Pancreas (tissue), 10 donors: ENCODE data around the gene SH2D2A. TPM values are rescaled to one million over a fixed set of nuclear protein-coding genes. Genes with fewer than 3 reads are reported as not detected.

Source experiments
- ATAC-seq, 4 donors: fragments of 200-7000 bp; cut with Tn5 transposase; one replicate each; pipeline versions ENCODE4 v1.8.0 to v1.9.1; 2020; ENCODE audit warnings: mild to moderate bottlenecking in 4 of 4, moderate library complexity in 4 of 4
- DNase-seq, 6 donors: peaks; one replicate each; pipeline ENCODE4 v3.0.0-alpha.2; 2020
- FAIRE-seq: peaks from 2 replicates; lab custom pipeline; 2012; peaks lifted over from hg19 to GRCh38; lab: Jason Lieb, UNC
- H3K27ac ChIP-seq, 4 donors: fragments of 200-600 bp; sonication (generic); 1 replicate in 3 of 4; 2 replicates in 1 of 4; pipeline versions ENCODE4 v1.5.0 to v1.8.0; 2020
- H3K27me3 ChIP-seq, 4 donors: fragments of 200-600 bp; one replicate each; pipeline ENCODE4 v1.8.0; 2021
- H3K36me3 ChIP-seq, 3 donors: fragments of 200-600 bp; sonication (generic) in 1 of 3; one replicate each; pipeline versions ENCODE4 v1.5.0 to v1.8.0; 2020 to 2021
- H3K4me1 ChIP-seq, 3 donors: fragments of 200-600 bp; one replicate each; pipeline ENCODE4 v1.8.0; 2021
- H3K4me3 ChIP-seq, 4 donors: fragments of 200-600 bp; sonication (generic) in 2 of 4; one replicate each; pipeline versions ENCODE4 v1.5.0 to v1.8.0; 2020 to 2021
- H3K9me3 ChIP-seq, 4 donors: fragments of 200-600 bp; one replicate each; pipeline ENCODE4 v1.8.0; 2021
- WGBS, 2 donors: extraction: QIAGEN DNeasy Blood & Tissue Kit; methylation state at CpG; one replicate each; pipeline ENCODE4 v1.1.7; 2013; 5-methylcytosine and 5-hydroxymethylcytosine counted together
- intact Hi-C, 3 donors: fragments of 100-400 bp; cut with DNase I; formaldehyde crosslinking; loops; one replicate each; pipeline versions ENCODE4 v1.11.1 to v1.14.2; 2022
- polyA plus RNA-seq, 2 donors: library from polyadenylated mRNA; stranded (reverse); fragments of 200-250 nt; gene quantifications; one replicate each; pipeline ENCODE4 v1.2.3, GENCODE V29; 2013
- total RNA-seq, 6 donors: library from RNA; stranded (reverse); fragmentation: NEBNext Ultra II Directional in 4 of 6; extraction: Animal tissue kit (Norgen Biotek cat#: 25700) in 4 of 6; gene quantifications; one replicate each; pipeline versions ENCODE4 v1.2.1 to v1.2.4, GENCODE V29; 2021 to 2023
- TF ChIP-seq, protein P1 (sequence below), 4 donors: fragments of 200-600 bp; sonication (generic) in 3 of 4; IDR thresholded peaks; one replicate each; pipeline versions ENCODE4 v1.5.0 to v1.8.0; 2021; ENCODE audit warnings: antibody characterized with exemption in 4 of 4
- donor health status: healthy with polysubstance abuse.
- donor health status: DM: no; HTN: no; CAD: no; lungs with moderate emphysema.
- donor health status: DM: no; HTN: no; CAD: no.
- donor health status: control.
- donor health status: control.
- donor health status: Bipolar disorder and iron deficiency.
- donor health status: DM: yes; HTN: yes; CAD: no.
- donor health status: DM: no; HTN: no; CAD: no.
- donor health status: DM: no; HTN: no; CAD: no.
- donor health status: DM: yes; HTN: yes; CAD: no.

The SH2D2A gene
- total and polyA plus RNA-seq, 8 donors, result 0.16 to 1.5 (median 0.71) TPM

DNA sequence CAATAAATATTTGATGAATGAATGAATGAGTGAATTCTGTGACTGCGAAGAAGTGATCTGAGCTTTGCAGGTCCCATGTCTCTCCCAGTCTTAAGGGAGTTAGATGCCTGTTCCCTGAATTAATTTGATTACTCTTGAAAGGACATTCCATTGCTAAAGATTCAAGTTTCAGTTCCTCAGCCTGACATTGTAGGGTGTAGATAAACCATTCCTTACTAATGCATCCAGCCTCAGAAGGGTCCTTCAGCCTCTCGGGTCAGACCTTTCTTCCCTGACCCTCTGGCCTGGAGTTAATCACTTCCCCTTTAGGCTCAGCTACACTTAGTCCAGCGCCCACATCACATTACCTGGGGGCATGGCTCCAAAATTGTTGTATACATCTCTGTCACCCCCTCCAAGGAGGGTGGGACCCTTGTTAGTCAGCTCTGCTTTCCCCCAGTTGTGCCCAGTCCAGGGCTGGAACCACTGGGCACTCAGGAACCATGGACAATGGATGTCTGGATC, 39.7 kb upstream of the SH2D2A start:
- intact Hi-C loops, result no loop called here
- Histone ChIP-seq H3K27ac (no peak overlapping the region), H3K9me3 (no peaks in the 10 kb centered on the region), H3K4me3 (no peak overlapping the region), H3K4me1 (peaks cover 8 to 32% (median 16%) of the 10 kb centered on the region in 3 donors), H3K36me3 (no peaks in the 10 kb centered on the region), H3K27me3 (peaks cover 0 to 5% (median 0%) of the 10 kb centered on the region in 4 donors)
- 83 to 84% methylated on average over 3 of the region's 3 CpGs for WGBS, 2 donors
- DNase-seq (no peak), ATAC-seq (no peak), FAIRE-seq (no peak)
- TF ChIP-seq, protein P1, sequence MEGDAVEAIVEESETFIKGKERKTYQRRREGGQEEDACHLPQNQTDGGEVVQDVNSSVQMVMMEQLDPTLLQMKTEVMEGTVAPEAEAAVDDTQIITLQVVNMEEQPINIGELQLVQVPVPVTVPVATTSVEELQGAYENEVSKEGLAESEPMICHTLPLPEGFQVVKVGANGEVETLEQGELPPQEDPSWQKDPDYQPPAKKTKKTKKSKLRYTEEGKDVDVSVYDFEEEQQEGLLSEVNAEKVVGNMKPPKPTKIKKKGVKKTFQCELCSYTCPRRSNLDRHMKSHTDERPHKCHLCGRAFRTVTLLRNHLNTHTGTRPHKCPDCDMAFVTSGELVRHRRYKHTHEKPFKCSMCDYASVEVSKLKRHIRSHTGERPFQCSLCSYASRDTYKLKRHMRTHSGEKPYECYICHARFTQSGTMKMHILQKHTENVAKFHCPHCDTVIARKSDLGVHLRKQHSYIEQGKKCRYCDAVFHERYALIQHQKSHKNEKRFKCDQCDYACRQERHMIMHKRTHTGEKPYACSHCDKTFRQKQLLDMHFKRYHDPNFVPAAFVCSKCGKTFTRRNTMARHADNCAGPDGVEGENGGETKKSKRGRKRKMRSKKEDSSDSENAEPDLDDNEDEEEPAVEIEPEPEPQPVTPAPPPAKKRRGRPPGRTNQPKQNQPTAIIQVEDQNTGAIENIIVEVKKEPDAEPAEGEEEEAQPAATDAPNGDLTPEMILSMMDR (IDR thresholded peaks at IDR 0.05), result no peak

DNA sequence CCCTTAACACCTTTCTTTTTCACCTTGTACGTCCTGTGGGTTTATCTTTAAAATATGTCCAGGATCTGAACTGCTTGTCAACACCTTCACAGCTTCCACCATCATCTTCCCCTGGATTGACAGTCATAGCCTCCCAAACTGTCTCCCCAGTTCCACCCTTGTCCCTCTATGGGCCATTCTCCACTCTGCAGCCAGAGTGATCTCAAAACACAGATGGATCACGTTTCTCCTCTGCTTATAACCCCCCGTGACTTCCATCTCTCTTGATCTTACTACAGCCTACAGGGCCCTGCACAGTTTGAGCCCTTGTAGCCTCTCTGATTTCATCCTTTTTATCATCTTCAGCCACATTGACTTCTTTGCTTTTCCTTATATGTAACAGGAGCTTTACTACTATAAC, 38.0 kb upstream of the SH2D2A start:
- Histone ChIP-seq H3K36me3 (no peaks in the 10 kb centered on the region), H3K4me3 (no peak overlapping the region), H3K4me1 (peaks cover 8 to 17% (median 9%) of the 10 kb centered on the region in 3 donors), H3K27ac (no peak overlapping the region), H3K9me3 (no peaks in the 10 kb centered on the region), H3K27me3 (no peaks in the 10 kb centered on the region)
- intact Hi-C loops, result no loop called here
- FAIRE-seq (no peak), DNase-seq (no peak), ATAC-seq (no peak)
- TF ChIP-seq, protein P1 (IDR thresholded peaks at IDR 0.05), result no peak
- WGBS, 2 donors, result 72 to 80% methylated on average over 3 of the region's 3 CpGs

DNA sequence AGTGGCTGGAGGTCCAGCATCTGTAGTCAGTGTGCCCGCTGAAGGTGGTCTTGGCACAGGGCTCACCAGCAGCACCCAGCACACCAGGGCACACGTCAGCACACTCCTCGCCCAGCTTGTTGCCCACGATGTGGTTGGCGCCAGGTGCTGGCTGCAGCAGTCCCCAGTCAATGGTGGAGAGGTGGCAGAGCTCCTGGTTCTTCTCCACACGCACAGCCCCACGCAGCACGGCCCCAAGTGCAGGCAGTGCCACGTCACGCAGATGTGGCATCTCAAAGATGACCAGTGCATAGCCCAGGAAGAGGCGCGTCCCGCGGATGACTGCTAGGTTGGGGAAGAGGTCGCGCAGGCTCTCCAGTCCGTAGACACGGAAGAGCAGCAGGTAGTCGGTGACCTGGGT, 37.1 kb upstream of the SH2D2A start:
- TF ChIP-seq, protein P1 (IDR thresholded peaks at IDR 0.05), result no peak
- no peak overlapping the region for H3K4me3 ChIP-seq
- H3K36me3 ChIP-seq, result no peaks in the 10 kb centered on the region
- H3K9me3 ChIP-seq, result no peaks in the 10 kb centered on the region
- H3K27ac ChIP-seq, result no peak overlapping the region
- no peaks in the 10 kb centered on the region for H3K27me3 ChIP-seq
- intact Hi-C loops, result no loop called here
- 95 to 98% methylated on average over 19 of the region's 19 CpGs for WGBS, 2 donors
- DNase-seq (no peak), ATAC-seq (no peak), FAIRE-seq (no peak)
- peaks cover 1 to 10% (median 8%) of the 10 kb centered on the region in 3 donors for H3K4me1 ChIP-seq

DNA sequence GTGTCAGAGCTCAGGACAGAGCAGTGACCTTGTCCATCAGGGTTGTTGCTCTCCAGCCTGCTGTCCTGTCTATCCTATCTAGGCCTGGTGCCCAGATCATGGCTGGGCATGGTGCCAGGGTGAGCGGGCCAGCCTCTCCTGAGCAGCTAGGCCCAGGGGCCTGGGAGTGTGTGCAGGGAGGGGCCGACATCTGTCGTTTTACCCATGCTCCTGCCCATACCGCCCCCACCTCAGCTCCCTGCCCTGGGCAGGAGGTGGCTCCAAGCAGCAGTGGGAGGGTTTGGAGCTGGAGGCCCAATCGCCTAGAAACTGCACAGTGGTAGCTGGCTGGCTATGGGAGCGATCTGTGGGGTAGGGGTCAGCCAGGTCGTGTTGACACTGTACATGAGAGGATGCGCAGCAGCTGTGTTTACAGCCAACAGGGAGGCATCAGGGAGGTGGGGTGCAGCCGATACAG, 35.8 kb upstream of the SH2D2A start:
- intact Hi-C loops, result no loop called here
- FAIRE-seq (no peak), ATAC-seq (peak; percentile 88 to 94 (median 94)), DNase-seq (peak; percentile 95 to 99 (median 98))
- peaks cover 0 to 9% (median 8%) of the 10 kb centered on the region in 3 donors for H3K4me1 ChIP-seq
- no peak overlapping the region for H3K4me3 ChIP-seq
- no peaks in the 10 kb centered on the region for H3K9me3 ChIP-seq
- WGBS, 2 donors, result 11 to 21% methylated on average over 9 of the region's 9 CpGs
- peak overlapping the region; percentile 35 to 83 (median 79) for H3K27ac ChIP-seq
- no peaks in the 10 kb centered on the region for H3K36me3 ChIP-seq
- TF ChIP-seq, protein P1 (IDR thresholded peaks at IDR 0.05), result no peak
- H3K27me3 ChIP-seq, result no peaks in the 10 kb centered on the region

DNA sequence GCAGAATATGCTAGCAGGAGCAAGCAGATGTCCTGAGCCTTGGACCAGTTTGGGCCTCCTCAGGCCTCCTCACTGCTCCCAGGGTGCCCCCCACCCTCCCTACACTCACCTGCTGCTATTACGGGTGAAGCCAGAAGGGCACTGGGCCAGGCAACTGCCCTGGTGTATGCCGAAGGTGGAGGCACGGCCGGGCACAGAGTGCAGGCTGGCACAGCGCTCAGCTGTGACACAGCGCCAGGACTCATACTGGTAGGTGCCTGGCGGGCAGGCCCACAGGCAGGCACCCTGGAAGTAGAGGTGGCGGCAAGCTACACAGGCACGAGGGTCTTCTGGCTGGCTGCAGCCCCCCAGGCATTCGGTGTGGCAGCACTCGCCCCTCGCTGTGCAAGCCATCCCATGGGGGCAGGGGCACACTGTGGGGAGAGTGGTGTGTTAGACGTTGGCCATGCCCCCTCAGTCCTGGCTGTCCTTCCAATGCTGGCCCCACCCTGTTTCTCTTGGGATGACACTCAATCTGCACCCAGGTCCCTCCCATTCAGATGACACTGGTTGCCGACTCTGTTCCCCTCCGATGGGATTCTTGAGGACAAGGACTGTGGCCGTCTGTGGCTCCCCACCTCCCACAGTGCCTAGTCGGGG, 35.2 kb upstream of the SH2D2A start:
- no peaks in the 10 kb centered on the region for H3K27me3 ChIP-seq
- DNase-seq, result peak; percentile 82 to 97 (median 90)

More for the DNA sequence above, 35.2 kb upstream of the SH2D2A start:
- H3K4me1 ChIP-seq, result peaks cover 0 to 9% (median 8%) of the 10 kb centered on the region in 3 donors
- WGBS, 2 donors, result 29 to 38% methylated on average over 17 of the region's 17 CpGs
- no peaks in the 10 kb centered on the region for H3K9me3 ChIP-seq
- intact Hi-C loops, result no loop called here
- H3K36me3 ChIP-seq, result no peaks in the 10 kb centered on the region
- ATAC-seq, result peak; percentile 90 to 93 (median 91)
- no peak for FAIRE-seq
- TF ChIP-seq, protein P1 (IDR thresholded peaks at IDR 0.05), result no peak
- peak overlapping the region; percentile 35 to 83 (median 79) for H3K27ac ChIP-seq
- no peak overlapping the region for H3K4me3 ChIP-seq
